Cardiac fibroblast (primary cell): Measurements from ENCODE around the gene NOS1AP.

ENCODE experiments used
- DNase-seq, 2 donors: peaks; one replicate each; pipeline versions ENCODE4 v3.0.0 to v3.0.0-alpha.2; 2010; ENCODE audit warnings: low read depth in 2 of 2
- H3K4me3 ChIP-seq, 2 donors: replicated peaks in 1 of 2; 1 replicate in 1 of 2; 2 replicates in 1 of 2; pipeline ENCODE4 v1.5.1; 2011; ENCODE audit warnings: low read depth in 2 of 2, low read length in 2 of 2, mild to moderate bottlenecking in 2 of 2, moderate library complexity in 1 of 2
- TF ChIP-seq, protein P1 (sequence below): IDR thresholded peaks from one replicate; pipeline ENCODE4 v1.5.1; 2011; ENCODE audit warnings: low read depth, mild to moderate bottlenecking, low read length, inconsistent platforms

Gene NOS1AP

DNA sequence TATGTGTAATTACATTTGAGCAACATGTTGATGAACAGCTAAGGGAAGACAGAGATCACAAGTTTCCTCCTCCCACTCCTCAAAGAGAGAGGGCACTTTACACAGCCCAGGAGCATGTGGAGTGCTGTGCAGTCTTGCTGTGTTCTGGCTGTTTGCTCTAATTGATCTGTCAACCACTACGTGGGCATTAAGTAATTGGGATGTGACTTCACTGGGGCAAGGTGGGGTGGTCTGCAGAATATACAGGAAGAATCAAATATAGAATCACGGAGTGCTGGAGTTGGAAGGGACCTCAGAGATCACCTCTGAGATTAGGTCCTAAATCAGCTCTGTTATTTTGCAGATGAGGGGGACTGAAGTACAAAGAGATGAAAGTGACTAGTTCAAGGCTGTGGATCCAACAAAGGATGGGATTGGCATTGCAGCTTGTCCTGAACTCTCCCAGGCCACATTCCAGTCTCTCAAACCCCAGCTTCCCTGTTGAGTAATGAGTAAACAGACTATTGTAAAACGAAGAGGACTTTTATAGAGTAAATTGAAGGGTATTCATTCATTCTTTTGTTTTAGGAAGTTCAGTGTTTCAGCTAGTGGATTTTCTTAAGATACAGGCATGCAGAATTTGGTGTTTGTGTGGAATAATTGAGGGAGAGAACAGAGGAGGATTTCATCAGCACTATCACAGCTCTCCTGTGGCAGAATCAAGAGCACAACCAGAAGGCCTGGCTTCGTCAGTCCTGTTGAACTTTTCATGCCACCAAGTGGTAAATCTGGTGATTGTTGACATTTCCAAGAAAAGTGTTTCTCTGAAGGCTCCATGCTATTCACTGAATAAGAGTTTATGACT lies 22.4 kb downstream of the NOS1AP start:
- no peak for DNase-seq
- no peak overlapping the region for H3K4me3 ChIP-seq
- TF ChIP-seq, protein P1, sequence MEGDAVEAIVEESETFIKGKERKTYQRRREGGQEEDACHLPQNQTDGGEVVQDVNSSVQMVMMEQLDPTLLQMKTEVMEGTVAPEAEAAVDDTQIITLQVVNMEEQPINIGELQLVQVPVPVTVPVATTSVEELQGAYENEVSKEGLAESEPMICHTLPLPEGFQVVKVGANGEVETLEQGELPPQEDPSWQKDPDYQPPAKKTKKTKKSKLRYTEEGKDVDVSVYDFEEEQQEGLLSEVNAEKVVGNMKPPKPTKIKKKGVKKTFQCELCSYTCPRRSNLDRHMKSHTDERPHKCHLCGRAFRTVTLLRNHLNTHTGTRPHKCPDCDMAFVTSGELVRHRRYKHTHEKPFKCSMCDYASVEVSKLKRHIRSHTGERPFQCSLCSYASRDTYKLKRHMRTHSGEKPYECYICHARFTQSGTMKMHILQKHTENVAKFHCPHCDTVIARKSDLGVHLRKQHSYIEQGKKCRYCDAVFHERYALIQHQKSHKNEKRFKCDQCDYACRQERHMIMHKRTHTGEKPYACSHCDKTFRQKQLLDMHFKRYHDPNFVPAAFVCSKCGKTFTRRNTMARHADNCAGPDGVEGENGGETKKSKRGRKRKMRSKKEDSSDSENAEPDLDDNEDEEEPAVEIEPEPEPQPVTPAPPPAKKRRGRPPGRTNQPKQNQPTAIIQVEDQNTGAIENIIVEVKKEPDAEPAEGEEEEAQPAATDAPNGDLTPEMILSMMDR: no peak

DNA sequence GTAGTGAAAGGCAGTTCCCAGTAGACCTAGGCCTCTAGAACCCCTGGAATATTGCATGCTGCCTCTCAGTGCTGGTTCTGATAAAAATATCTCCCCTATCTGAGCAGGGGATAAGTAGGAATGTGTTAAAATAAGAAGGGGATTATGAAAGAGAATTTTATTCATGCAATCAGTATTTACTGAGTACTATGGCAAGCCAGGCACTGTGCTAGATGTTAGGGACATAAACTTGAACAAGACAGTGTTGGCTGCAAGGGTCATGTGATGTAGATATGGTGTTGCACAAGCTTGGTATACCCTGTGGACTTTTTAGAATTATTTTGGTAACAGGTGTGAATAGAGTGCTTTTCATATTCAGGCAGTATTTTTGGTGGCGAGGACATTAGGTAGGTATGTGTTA lies 23.6 kb downstream of the NOS1AP start:
- no peak for DNase-seq
- no peak overlapping the region for H3K4me3 ChIP-seq
- TF ChIP-seq, protein P1: no peak

DNA sequence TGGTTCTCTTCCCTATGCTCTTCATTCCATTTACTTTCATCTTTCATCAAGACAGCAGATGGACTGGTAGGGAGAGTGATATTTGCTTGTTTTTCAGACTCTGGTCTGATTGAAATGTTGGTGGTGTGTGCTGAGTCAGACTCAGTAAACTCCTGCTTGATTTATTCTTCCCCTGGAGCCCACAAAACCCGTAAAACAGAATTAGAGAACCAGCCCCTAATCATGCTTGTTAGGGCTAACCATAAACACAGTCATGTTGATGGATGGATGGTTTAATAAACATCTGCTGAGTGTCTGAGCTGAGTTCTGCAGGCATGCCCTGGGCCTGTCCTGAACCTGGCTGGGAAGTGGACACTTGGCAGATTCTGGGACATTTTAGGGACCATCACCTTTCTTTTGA lies 24.8 kb downstream of the NOS1AP start:
- DNase-seq: no peak
- no peak overlapping the region for H3K4me3 ChIP-seq
- TF ChIP-seq, protein P1: no peak

DNA sequence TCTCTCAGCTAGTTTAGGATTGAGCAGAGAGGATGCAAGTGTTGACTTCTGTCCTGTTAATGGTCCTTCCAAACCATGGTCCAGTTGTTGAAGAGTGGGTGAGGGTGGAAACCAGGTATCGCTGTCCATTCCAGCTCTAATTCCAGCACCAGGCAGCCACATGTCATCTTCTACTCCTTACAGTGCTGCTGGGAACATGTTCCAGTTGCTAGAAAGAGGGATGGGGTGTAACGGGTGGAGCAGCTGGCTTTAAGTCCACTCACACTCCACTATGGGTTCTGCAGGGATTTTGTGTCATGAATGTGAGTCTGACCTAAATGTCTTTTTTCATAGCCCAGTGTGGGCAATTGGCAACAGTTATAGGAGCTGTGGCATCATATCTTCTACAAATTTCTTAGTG lies 25.2 kb downstream of the NOS1AP start:
- H3K4me3 ChIP-seq: no peak overlapping the region
- DNase-seq: no peak
- TF ChIP-seq, protein P1: no peak

DNA sequence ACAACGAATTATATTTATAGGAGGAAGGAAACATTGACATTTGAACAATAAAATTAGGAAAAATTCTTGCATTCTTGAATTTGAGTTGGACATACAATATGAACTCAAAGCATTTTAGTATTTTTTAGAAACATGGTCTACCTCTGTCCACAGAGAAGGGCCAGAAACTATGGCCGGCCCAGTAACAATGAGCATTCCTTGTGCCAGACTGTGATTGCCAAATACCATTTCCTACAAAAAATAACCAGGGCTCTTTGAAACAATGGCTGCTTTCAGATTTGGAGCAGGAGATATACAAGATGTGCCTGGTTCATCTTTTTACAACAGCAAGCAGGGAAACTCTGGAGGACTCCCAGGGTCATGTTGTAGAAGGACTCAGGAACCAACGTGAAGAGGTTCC lies 38.4 kb downstream of the NOS1AP start:
- no peak overlapping the region for H3K4me3 ChIP-seq
- DNase-seq: peak; percentile 28 to 51
- TF ChIP-seq, protein P1: no peak

DNA sequence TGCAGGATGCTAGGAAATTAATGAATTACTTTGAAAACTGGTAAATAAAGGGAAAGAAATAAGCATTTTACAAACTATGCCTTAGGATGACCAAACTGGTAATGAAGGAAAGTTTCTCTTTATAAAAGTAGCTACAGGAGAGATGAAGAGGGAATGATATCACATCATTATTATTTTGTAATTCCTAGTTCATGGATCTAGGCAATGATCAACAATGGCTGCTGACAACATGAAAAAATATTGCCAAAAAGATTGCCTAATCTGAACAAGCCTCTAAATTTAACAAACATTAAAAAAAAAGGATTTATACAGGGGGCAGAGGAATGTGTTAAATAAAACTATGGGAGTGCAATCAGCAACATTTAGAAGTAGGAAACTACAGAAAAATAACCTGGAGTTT lies 38.9 kb downstream of the NOS1AP start:
- no peak overlapping the region for H3K4me3 ChIP-seq
- no peak for DNase-seq
- TF ChIP-seq, protein P1: no peak
